ENCODE data around the gene PODXL2.

- TF ChIP-seq ASH2L (IDR thresholded peaks at IDR 0.05; ENCODE audit: low read length), result no peak
- TF ChIP-seq, protein P1, sequence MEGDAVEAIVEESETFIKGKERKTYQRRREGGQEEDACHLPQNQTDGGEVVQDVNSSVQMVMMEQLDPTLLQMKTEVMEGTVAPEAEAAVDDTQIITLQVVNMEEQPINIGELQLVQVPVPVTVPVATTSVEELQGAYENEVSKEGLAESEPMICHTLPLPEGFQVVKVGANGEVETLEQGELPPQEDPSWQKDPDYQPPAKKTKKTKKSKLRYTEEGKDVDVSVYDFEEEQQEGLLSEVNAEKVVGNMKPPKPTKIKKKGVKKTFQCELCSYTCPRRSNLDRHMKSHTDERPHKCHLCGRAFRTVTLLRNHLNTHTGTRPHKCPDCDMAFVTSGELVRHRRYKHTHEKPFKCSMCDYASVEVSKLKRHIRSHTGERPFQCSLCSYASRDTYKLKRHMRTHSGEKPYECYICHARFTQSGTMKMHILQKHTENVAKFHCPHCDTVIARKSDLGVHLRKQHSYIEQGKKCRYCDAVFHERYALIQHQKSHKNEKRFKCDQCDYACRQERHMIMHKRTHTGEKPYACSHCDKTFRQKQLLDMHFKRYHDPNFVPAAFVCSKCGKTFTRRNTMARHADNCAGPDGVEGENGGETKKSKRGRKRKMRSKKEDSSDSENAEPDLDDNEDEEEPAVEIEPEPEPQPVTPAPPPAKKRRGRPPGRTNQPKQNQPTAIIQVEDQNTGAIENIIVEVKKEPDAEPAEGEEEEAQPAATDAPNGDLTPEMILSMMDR (IDR thresholded peaks at IDR 0.05; ENCODE audit: control extremely low read depth in 1 of 3, insufficient read depth in 1 of 3, low read depth in 1 of 3, low read length in 3 of 3), result no peak
- no peak for TF ChIP-seq POLR2A (IDR thresholded peaks at IDR 0.05; ENCODE audit: control extremely low read depth in 1 of 2, low read depth in 2 of 2, low read length in 2 of 2)
- TF ChIP-seq TAF1 (IDR thresholded peaks at IDR 0.05; ENCODE audit: low read depth, low read length), result no peak
- TF ChIP-seq ZNF274 (IDR thresholded peaks at IDR 0.05; ENCODE audit: borderline replicate concordance, extremely low read depth, low read length), result no peak
- no peak for TF ChIP-seq MAFK (IDR thresholded peaks at IDR 0.05; ENCODE audit: low read depth, low read length)
- no peak for TF ChIP-seq BCL11A (IDR thresholded peaks at IDR 0.05; ENCODE audit: low read depth in 2 of 2, low read length in 2 of 2)
- no peak for TF ChIP-seq RFX5 (IDR thresholded peaks at IDR 0.05; ENCODE audit: borderline replicate concordance, low read depth, low read length)
- no peak for TF ChIP-seq USF2 (IDR thresholded peaks at IDR 0.05; ENCODE audit: low read length)
- no peak for TF ChIP-seq KDM4A (IDR thresholded peaks at IDR 0.05; ENCODE audit: low read depth, low read length, severe bottlenecking)
- no peak for TF ChIP-seq SRF (IDR thresholded peaks at IDR 0.05; ENCODE audit: low read depth, low read length)
Measured at GRCh38 chr3:127622031-127622430, 7.0 kb upstream of the PODXL2 start.

All from H1 (cell line).